NCI-H82 treated with DMSO at 0.1 percent for 48 hours (cell line): Measurements from ENCODE around the gene KLK2.
"Not testable (repeated sequence)": the region's sequence is repeated elsewhere in the genome, so short reads cannot be mapped to it uniquely, and the experiment has no call there.

ENCODE experiments used
- DNase-seq: peaks from one replicate; lab custom pipeline; 2025; ENCODE audit not compliant: unreplicated experiment; lab: John Stamatoyannopoulos, UW

The KLK2 gene

GRCh38 chr19:50891253-50891625 is 18.0 kb downstream of the KLK2 start:
- DNase-seq = no peak

GRCh38 chr19:50893047-50893736 is 20.0 kb downstream of the KLK2 start:
- DNase-seq = no peak

GRCh38 chr19:50894478-50895356 is 21.5 kb downstream of the KLK2 start:
- DNase-seq = no peak

GRCh38 chr19:50896089-50896590 is 22.9 kb downstream of the KLK2 start:
- not testable (repeated sequence) for DNase-seq

GRCh38 chr19:50896591-50897190 is 23.5 kb downstream of the KLK2 start:
- DNase-seq = no peak

- no peak for DNase-seq
These were observed 24.0 kb downstream of the KLK2 start for GRCh38 chr19:50897191-50897607.

- no peak for DNase-seq
These were observed 24.4 kb downstream of the KLK2 start for GRCh38 chr19:50897612-50898011.

- no peak for DNase-seq
These were observed 24.8 kb downstream of the KLK2 start for GRCh38 chr19:50898018-50898417.

- no peak for DNase-seq
These were observed 26.3 kb downstream of the KLK2 start for GRCh38 chr19:50899569-50899968.

GRCh38 chr19:50902640-50903039 is 29.4 kb downstream of the KLK2 start:
- no peak for DNase-seq

- DNase-seq = no peak
These were observed 33.0 kb downstream of the KLK2 start for GRCh38 chr19:50906217-50906616.

GRCh38 chr19:50908336-50908735 is 35.1 kb downstream of the KLK2 start:
- DNase-seq = no peak

- no peak for DNase-seq
These were observed 36.2 kb downstream of the KLK2 start for GRCh38 chr19:50909240-50910070.

- no peak for DNase-seq
These were observed 37.5 kb downstream of the KLK2 start for GRCh38 chr19:50910722-50911121.

- no peak for DNase-seq
These were observed 38.2 kb downstream of the KLK2 start, which contains the start of gene KLK4 for GRCh38 chr19:50911206-50912101. KLK4 (minus strand) TSS chr19:50911395; CDS start chr19:50910738, 657 bp downstream.

GRCh38 chr19:50912102-50912599 is 38.9 kb downstream of the KLK2 start:
- DNase-seq = no peak

- no peak for DNase-seq
These were observed 39.8 kb downstream of the KLK2 start for GRCh38 chr19:50912727-50913716.

GRCh38 chr19:50916069-50916468 is 42.8 kb downstream of the KLK2 start:
- DNase-seq = no peak
